Tibial artery (tissue), 4 donors: ENCODE data around the gene OCA2.
A peak's percentile ranks its signal among the peaks of the same experiment; 100 is the strongest.

Experiments
- DNase-seq, 2 donors: peaks; one replicate each; pipeline ENCODE4 v3.0.0-alpha.2; 2019
- H3K27ac ChIP-seq, 2 donors: fragments of 200-600 bp; sonication (generic) in 1 of 2; 1 replicate in 1 of 2; 2 replicates in 1 of 2; pipeline ENCODE4 v1.5.1; 2018 to 2019; ENCODE audit warnings: mild to moderate bottlenecking in 1 of 2
- H3K27me3 ChIP-seq, 2 donors: fragments of 200-600 bp; sonication (generic) in 1 of 2; one replicate each; pipeline versions ENCODE4 v1.5.1 to v1.6.0; 2016 to 2019
- H3K36me3 ChIP-seq, 3 donors: fragments of 200-600 bp; sonication (generic) in 2 of 3; one replicate each; pipeline ENCODE4 v1.5.1; 2016 to 2019; ENCODE audit warnings: mild to moderate bottlenecking in 2 of 3
- H3K4me1 ChIP-seq, 4 donors: fragments of 200-600 bp; sonication (generic) in 2 of 4; 1 replicate in 3 of 4; 2 replicates in 1 of 4; pipeline ENCODE4 v1.5.1; 2016 to 2019
- H3K4me3 ChIP-seq, 2 donors: fragments of 200-600 bp; sonication (generic) in 1 of 2; 1 replicate in 1 of 2; 2 replicates in 1 of 2; pipeline ENCODE4 v1.5.1; 2018 to 2019; ENCODE audit warnings: mild to moderate bottlenecking in 2 of 2
- H3K9me3 ChIP-seq, 3 donors: fragments of 200-600 bp; sonication (generic) in 1 of 3; one replicate each; pipeline ENCODE4 v1.5.1; 2016 to 2019
- intact Hi-C: fragments of 100-400 bp; cut with DNase I; formaldehyde crosslinking; loops from one replicate; pipeline ENCODE4 v1.15.0; 2023; ENCODE audit warnings: low total_unique reads
- TF ChIP-seq, protein P1 (sequence below), 2 experiments: fragments of 200-600 bp in 1 of 2; fragments of 450-650 bp in 1 of 2; IDR thresholded peaks; one replicate each; pipeline ENCODE4 v1.5.1; 2017 to 2019; ENCODE audit warnings: antibody characterized with exemption in 2 of 2, mild to moderate bottlenecking in 1 of 2, moderate library complexity in 1 of 2

Gene OCA2

DNA sequence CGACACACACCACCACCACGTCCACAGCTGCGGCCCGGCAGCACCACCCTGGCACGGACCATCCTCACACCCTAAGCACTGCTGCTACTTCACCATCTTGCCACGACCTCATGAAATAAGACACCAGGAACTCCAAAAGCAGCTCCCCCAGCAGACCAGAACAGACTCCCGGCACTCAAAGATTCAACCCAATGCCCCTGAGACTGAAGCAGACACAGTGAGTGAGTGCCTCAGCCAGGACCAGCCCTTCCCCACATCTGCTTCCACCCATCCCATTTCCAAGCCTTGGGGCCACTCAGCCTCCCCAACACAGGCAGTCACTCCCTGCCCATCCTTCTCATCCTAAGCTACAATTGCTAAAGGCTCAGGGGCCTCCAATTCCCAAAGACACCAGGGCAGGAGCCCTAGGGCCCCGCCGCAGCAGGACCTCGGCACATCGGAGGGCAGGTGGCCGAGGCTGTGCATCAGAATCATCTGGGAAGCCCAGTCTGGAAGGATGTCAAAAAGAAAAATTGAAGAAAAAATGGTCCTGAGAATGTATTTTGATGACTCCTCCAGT is 18.4 kb upstream of the OCA2 start:
- DNase-seq, result no peak
- H3K27me3 ChIP-seq, result no peaks in the 10 kb centered on the region
- no peak overlapping the region for H3K27ac ChIP-seq
- TF ChIP-seq, protein P1, sequence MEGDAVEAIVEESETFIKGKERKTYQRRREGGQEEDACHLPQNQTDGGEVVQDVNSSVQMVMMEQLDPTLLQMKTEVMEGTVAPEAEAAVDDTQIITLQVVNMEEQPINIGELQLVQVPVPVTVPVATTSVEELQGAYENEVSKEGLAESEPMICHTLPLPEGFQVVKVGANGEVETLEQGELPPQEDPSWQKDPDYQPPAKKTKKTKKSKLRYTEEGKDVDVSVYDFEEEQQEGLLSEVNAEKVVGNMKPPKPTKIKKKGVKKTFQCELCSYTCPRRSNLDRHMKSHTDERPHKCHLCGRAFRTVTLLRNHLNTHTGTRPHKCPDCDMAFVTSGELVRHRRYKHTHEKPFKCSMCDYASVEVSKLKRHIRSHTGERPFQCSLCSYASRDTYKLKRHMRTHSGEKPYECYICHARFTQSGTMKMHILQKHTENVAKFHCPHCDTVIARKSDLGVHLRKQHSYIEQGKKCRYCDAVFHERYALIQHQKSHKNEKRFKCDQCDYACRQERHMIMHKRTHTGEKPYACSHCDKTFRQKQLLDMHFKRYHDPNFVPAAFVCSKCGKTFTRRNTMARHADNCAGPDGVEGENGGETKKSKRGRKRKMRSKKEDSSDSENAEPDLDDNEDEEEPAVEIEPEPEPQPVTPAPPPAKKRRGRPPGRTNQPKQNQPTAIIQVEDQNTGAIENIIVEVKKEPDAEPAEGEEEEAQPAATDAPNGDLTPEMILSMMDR (IDR thresholded peaks at IDR 0.05), result no peak
- intact Hi-C loops, result no loop called here
- no peak overlapping the region for H3K4me3 ChIP-seq
- no peaks in the 10 kb centered on the region for H3K4me1 ChIP-seq
- no peaks in the 10 kb centered on the region for H3K9me3 ChIP-seq
- H3K36me3 ChIP-seq, result peaks cover 52 to 96% (median 81%) of the 10 kb centered on the region in 3 donors

DNA sequence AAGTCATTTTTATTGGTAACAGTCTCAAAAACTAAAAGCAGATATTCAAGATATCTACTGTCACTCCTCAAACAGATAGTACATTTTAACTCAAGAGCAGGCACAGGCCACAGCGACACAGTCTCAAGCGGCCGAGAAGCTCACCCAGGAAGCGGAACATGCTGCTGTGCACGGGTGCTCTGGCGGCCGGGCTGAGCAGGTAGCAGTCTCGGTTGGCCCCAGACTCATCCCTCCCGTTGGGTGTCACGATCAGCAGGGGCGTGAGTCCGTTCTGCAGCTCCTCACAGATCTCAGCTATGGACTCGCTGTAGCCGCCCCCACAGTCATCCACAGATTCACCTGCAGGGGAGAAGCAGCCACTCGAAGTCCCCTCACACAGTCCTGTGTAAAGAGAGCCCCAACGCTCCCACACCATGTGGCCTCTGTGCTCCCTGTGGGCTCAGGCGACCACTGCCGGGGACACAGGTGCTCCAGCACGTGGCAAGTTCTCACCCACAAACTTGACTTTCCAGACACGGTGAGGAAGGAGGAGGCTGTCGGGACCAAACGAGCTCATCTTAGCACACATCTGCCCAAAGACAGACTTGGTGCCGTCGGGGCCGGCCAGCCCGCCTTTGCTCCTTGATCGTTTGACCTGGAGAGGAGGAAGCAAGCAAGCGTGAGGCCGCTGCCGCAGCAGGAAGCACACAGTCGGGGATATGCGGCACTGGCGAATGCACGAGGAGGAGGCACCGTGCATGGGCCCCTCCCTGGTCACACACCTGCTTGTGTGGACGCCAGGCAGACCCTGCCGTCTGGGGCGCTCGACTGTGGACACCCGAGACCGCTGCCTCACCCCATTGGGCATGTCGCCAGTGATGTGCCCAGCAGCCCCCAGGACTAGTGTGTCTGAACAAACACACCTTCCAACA is 17.7 kb upstream of the OCA2 start:
- no peak overlapping the region for H3K27ac ChIP-seq
- peaks cover 59 to 97% (median 82%) of the 10 kb centered on the region in 3 donors for H3K36me3 ChIP-seq
- no peaks in the 10 kb centered on the region for H3K4me1 ChIP-seq
- intact Hi-C loops, result no loop called here
- DNase-seq, result peak in 1 of 2 donors; percentile 18
- TF ChIP-seq, protein P1 (IDR thresholded peaks at IDR 0.05), result no peak
- no peaks in the 10 kb centered on the region for H3K9me3 ChIP-seq
- H3K4me3 ChIP-seq, result no peak overlapping the region
- no peaks in the 10 kb centered on the region for H3K27me3 ChIP-seq

DNA sequence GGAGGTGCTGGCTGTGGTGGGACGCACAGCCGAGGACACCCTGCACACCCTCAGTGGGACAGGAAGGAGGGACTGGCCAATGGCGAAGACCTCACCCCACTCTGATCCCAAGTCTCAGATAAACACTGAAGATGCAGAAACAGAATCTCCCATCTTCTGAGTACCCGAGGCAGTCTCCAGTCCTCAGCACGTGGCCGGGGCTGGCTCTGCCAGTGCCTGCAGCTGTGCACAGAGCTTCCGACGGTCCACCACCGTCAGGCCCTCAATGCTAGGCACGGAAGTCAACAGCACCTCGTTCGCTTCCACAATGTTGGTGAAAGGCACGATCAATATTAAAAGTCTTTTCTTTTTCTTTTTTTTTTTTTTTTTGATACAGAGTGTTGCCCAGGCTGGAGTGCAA is 16.8 kb upstream of the OCA2 start:
- H3K4me1 ChIP-seq, result peaks cover 0 to 6% (median 2%) of the 10 kb centered on the region in 4 donors
- TF ChIP-seq, protein P1 (IDR thresholded peaks at IDR 0.05), result no peak
- intact Hi-C loops, result no loop called here
- no peaks in the 10 kb centered on the region for H3K9me3 ChIP-seq
- DNase-seq, result no peak
- no peak overlapping the region for H3K4me3 ChIP-seq
- no peaks in the 10 kb centered on the region for H3K27me3 ChIP-seq
- H3K36me3 ChIP-seq, result peaks cover 61 to 95% (median 81%) of the 10 kb centered on the region in 3 donors
- H3K27ac ChIP-seq, result no peak overlapping the region

DNA sequence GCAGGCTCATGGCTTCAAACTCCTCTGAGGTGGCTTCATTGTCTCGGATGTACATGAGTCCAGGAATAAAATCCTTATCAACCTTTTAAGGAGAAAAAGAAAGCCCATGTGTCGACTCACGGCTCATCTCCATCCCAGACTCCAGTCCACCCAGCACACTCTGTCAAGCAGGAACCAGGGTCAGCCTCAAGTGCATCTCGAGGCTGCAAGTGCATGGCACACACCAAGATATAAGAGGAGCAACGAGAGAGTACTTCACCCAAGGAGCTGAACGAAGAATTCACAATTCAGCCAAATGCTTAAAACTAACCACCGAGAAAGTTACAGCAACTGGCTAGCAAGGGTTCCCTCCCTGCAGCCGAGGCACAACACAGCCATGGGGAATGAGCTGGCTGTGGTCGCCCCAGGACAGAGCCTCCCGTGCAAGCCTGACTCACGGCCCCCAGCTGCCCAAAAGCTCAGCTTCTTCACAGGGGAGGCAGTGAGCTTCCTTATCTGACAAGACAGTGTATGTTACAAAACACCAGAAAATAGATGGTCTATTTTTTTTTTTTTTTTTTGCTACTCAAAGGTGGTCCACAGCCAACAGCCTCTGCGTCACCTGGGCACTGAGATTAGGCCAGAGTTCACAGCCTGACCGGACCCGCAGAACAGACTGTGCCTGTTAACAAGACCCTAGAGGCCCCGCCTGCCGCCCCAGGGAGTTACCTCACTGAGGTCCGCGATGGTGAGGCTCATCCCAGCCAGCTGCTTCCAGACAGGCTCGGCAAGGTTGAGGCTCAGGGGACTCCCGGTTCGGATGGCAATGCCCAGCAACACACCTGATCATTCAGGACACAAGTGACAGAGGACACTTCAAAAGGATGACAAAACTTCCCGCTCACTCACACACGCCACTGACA is 15.9 kb upstream of the OCA2 start:
- H3K27me3 ChIP-seq, result no peaks in the 10 kb centered on the region
- peak in 1 of 2 donors; percentile 62 for DNase-seq
- no peak overlapping the region for H3K27ac ChIP-seq
- TF ChIP-seq, protein P1 (IDR thresholded peaks at IDR 0.05), result no peak
- no peak overlapping the region for H3K4me3 ChIP-seq
- H3K36me3 ChIP-seq, result peaks cover 52 to 86% (median 72%) of the 10 kb centered on the region in 3 donors
- H3K9me3 ChIP-seq, result no peaks in the 10 kb centered on the region
- intact Hi-C loops, result no loop called here
- H3K4me1 ChIP-seq, result peaks cover 0 to 15% (median 10%) of the 10 kb centered on the region in 4 donors

DNA sequence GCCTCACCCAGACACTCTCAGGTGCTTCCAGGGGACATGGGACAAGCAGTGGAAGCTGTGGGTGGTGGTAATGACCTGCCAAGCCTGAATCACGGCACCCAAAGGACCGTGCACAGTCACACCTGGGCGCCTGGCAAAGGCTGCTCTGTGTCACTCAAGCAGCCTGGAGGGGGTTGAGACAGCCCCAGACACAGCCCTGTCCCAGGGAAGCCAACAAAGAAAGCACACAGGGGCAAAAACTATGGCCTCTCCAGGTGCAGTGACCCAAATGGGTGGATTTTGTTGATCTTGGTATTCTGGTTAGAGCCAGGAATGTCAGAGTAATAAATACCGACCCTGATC is 15.0 kb upstream of the OCA2 start:
- TF ChIP-seq, protein P1 (IDR thresholded peaks at IDR 0.05), result no peak
- no peak overlapping the region for H3K4me3 ChIP-seq
- H3K4me1 ChIP-seq, result peaks cover 0 to 24% (median 16%) of the 10 kb centered on the region in 4 donors
- no peak for DNase-seq
- H3K36me3 ChIP-seq, result peaks cover 49 to 79% (median 69%) of the 10 kb centered on the region in 3 donors
- no peaks in the 10 kb centered on the region for H3K9me3 ChIP-seq
- no peak overlapping the region for H3K27ac ChIP-seq
- intact Hi-C loops, result no loop called here
- H3K27me3 ChIP-seq, result no peaks in the 10 kb centered on the region
